Muscle of leg (tissue), 11 donors: ENCODE measurements around the gene SCAMP1. TPM values are rescaled to one million over a fixed set of nuclear protein-coding genes. Genes with fewer than 3 reads are reported as not detected.
"Not testable (repeated sequence)": the region's sequence is repeated elsewhere in the genome, so short reads cannot be mapped to it uniquely, and the experiment has no call there.

Source experiments
- DNase-seq: peaks from one replicate; pipeline ENCODE4 v3.0.0; 2013
- H3K27ac ChIP-seq: one replicate; pipeline ENCODE4 v1.5.1; 2013; ENCODE audit warnings: mild to moderate bottlenecking, low read length, control low read depth
- H3K27me3 ChIP-seq: one replicate; pipeline ENCODE4 v1.6.1; 2013; ENCODE audit warnings: low read length; ENCODE audit not compliant: control insufficient read depth, insufficient read depth
- H3K36me3 ChIP-seq: one replicate; pipeline ENCODE4 v1.6.1; 2013; ENCODE audit warnings: low read length; ENCODE audit not compliant: control insufficient read depth, insufficient read depth
- H3K4me1 ChIP-seq: one replicate; pipeline ENCODE4 v1.6.1; 2013; ENCODE audit warnings: low read length; ENCODE audit not compliant: control insufficient read depth, insufficient read depth
- H3K4me3 ChIP-seq: one replicate; pipeline ENCODE4 v1.5.1; 2013; ENCODE audit warnings: low read length, control low read depth
- H3K9me3 ChIP-seq: replicated peaks from 2 replicates; pipeline ENCODE4 v1.6.1; 2013; ENCODE audit warnings: low read depth, low read length; ENCODE audit not compliant: control insufficient read depth
- WGBS: methylation state at CpG from one replicate; pipeline ENCODE4 v1.1.5; 2013; ENCODE audit warnings: missing lambda C conversion rate; ENCODE audit not compliant: insufficient coverage; 5-methylcytosine and 5-hydroxymethylcytosine counted together
- polyA plus RNA-seq, 8 donors: library from polyadenylated mRNA; unstranded; fragments of 120-200 nt; gene quantifications; one replicate each; pipeline versions ENCODE4 v1.2.1 to v1.2.3, GENCODE V29; 2013; ENCODE audit warnings: inconsistent platforms in 1 of 8, low replicate concordance in 1 of 8; ENCODE audit not compliant: insufficient read length in 8 of 8, insufficient read depth in 1 of 8
- total RNA-seq: library from RNA; stranded (reverse); fragments of 120-200 nt; gene quantifications from one replicate; pipeline ENCODE4 v1.2.4, GENCODE V29; 2013

Gene SCAMP1
- total and polyA plus RNA-seq, 9 donors = 22.2 to 41.1 (median 30.1) TPM

- no CpG with 5 or more reads among the region's 1 CpG for WGBS
- H3K36me3 ChIP-seq = peaks cover 5% of the 10 kb centered on the region
Measured at GRCh38 chr5:78416677-78417425, 56.4 kb downstream of the SCAMP1 start.

GRCh38 chr5:78419396-78419795 is 59.0 kb downstream of the SCAMP1 start:
- Histone ChIP-seq H3K27ac (no peak overlapping the region), H3K36me3 (peaks cover 5% of the 10 kb centered on the region), H3K9me3 (no peaks in the 10 kb centered on the region), H3K4me3 (no peak overlapping the region), H3K27me3 (no peaks in the 10 kb centered on the region), H3K4me1 (no peaks in the 10 kb centered on the region)
- no CpG with 5 or more reads among the region's 3 CpGs for WGBS
- no peak for DNase-seq

More at GRCh38 chr5:78416677-78417425, 56.4 kb downstream of the SCAMP1 start:
- Histone ChIP-seq H3K27me3 (no peaks in the 10 kb centered on the region), H3K4me3 (no peak overlapping the region), H3K9me3 (no peaks in the 10 kb centered on the region), H3K4me1 (no peaks in the 10 kb centered on the region), H3K27ac (no peak overlapping the region)
- DNase-seq = no peak

GRCh38 chr5:78420548-78420947 is 60.1 kb downstream of the SCAMP1 start:
- Histone ChIP-seq H3K36me3 (peaks cover 5% of the 10 kb centered on the region), H3K9me3 (no peaks in the 10 kb centered on the region), H3K4me1 (no peaks in the 10 kb centered on the region), H3K27ac (no peak overlapping the region), H3K4me3 (no peak overlapping the region), H3K27me3 (no peaks in the 10 kb centered on the region)
- no peak for DNase-seq

DNA sequence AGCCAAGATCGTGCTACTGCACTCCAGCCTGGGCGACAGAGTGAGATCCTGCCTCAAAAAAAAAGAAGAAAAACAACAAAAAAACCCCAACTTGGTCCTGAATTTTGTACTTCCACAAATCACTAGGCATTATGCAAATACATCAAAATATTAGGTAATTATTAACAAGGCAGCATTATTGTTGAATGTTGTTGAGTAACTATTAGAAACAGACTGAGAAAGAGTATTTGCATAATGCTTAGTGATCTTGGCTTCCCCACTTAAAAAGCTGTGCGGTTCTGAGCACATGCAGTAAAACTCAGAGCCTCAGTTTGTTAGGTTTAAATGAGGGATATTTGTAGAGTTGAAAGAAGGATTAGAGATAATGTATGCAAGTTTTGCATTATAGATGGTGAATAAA is 64.2 kb downstream of the SCAMP1 start:
- Histone ChIP-seq H3K9me3 (no peaks in the 10 kb centered on the region), H3K36me3 (no peaks in the 10 kb centered on the region), H3K27me3 (no peaks in the 10 kb centered on the region), H3K4me1 (no peaks in the 10 kb centered on the region), H3K4me3 (no peak overlapping the region), H3K27ac (no peak overlapping the region)
- WGBS = 83% methylated on average over 1 of the region's 3 CpGs
- no peak for DNase-seq

- H3K4me3 ChIP-seq = no peak overlapping the region
- 64% methylated on average over 1 of the region's 2 CpGs for WGBS
- DNase-seq = no peak
- no peaks in the 10 kb centered on the region for H3K9me3 ChIP-seq
- H3K36me3 ChIP-seq = peaks cover 6% of the 10 kb centered on the region
- no peaks in the 10 kb centered on the region for H3K27me3 ChIP-seq
- H3K4me1 ChIP-seq = no peaks in the 10 kb centered on the region
- no peak overlapping the region for H3K27ac ChIP-seq
Measured at GRCh38 chr5:78429332-78429980, 69.0 kb downstream of the SCAMP1 start.

DNA sequence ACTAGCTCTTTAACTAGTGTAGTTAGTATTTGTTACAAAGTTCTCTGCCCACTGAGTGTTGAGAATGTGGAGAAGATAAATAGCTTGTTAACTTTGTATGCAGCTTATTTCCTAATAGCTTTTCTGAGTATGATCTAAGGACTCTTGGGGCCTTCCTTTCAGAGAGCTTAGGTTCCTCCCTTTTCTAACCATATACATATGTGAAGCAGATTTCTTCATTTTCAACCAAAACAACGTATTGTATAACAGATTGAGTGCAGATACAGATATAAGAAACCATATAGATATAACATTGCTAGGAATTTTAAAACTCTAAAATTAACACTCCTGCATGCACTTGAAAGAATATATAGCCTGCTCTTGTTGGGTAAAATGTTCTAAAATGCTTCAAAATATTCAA is 70.4 kb downstream of the SCAMP1 start:
- DNase-seq = no peak
- WGBS = no CpG with 5 or more reads among the region's 1 CpG
- H3K4me1 ChIP-seq = no peaks in the 10 kb centered on the region
- H3K4me3 ChIP-seq = no peak overlapping the region
- H3K27me3 ChIP-seq = no peaks in the 10 kb centered on the region
- no peaks in the 10 kb centered on the region for H3K9me3 ChIP-seq
- H3K27ac ChIP-seq = no peak overlapping the region
- peaks cover 6% of the 10 kb centered on the region for H3K36me3 ChIP-seq

- H3K4me3 ChIP-seq = no peak overlapping the region
- no peaks in the 10 kb centered on the region for H3K4me1 ChIP-seq
- DNase-seq = no peak
- H3K27ac ChIP-seq = no peak overlapping the region
- no peaks in the 10 kb centered on the region for H3K27me3 ChIP-seq
- peaks cover 6% of the 10 kb centered on the region for H3K36me3 ChIP-seq
- H3K9me3 ChIP-seq = no peaks in the 10 kb centered on the region
Measured at GRCh38 chr5:78433972-78434371, 73.6 kb downstream of the SCAMP1 start.

DNA sequence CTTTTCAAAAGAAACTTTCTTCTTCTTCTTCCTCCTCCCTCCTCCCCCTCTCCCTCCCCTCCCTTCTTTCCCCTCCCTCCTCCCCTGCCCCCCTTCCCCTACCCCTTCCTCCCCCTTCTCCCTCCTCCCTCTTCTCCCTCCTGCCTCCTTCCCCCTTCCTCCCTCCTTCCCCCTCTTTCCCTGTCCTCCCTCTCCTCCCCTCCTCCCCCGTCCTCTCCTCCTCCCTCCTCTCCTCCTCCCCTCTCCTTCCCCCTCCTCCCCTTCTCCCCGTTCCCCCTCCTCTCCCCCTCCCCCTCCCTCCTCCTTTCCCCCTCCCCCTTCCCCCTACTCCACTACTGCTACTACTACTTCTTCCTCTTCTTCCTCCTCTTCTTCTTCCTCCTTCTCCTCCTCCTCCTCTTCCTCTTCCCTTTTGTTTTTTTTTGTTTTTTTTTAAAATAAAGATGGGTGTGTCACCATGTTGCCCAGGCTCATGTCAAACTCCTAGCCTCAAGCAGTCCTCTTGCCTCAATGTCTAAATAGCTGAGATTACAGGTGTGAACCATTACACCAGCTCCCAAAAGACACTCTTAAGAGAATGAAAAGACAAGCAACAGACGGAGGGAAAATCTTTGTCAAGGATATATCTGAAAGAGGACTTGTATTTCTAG is 87.5 kb downstream of the SCAMP1 start:
- no CpG with 5 or more reads among the region's 3 CpGs for WGBS
- no peak overlapping the region for H3K4me3 ChIP-seq
- DNase-seq = no peak
- no peaks in the 10 kb centered on the region for H3K27me3 ChIP-seq
- H3K27ac ChIP-seq = no peak overlapping the region
- no peaks in the 10 kb centered on the region for H3K9me3 ChIP-seq
- H3K4me1 ChIP-seq = no peaks in the 10 kb centered on the region
- no peaks in the 10 kb centered on the region for H3K36me3 ChIP-seq

DNA sequence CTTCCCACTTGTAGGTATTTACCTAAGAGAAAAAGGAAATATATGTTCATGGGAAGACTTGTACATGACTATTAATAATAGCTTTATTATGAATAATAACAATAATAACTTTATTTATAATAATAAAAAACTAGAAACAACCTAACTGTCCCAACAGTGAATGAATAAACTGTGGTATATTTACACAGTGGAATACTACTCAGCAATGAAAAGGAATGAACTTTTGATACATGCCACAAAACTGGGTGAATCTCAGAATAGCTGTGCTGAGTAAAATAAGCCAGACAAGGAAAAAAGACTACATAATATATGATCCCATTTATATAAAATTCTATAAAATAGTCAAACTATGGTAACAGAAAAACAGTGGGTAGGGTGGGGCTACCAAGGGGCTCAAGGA is 88.7 kb downstream of the SCAMP1 start:
- DNase-seq = no peak
- Histone ChIP-seq H3K9me3 (no peaks in the 10 kb centered on the region), H3K4me3 (no peak overlapping the region), H3K27ac (no peak overlapping the region), H3K27me3 (no peaks in the 10 kb centered on the region), H3K36me3 (no peaks in the 10 kb centered on the region), H3K4me1 (no peaks in the 10 kb centered on the region)

- DNase-seq, H3K4me1 ChIP-seq, H3K27ac ChIP-seq, H3K36me3 ChIP-seq, H3K9me3 ChIP-seq, H3K27me3 ChIP-seq, H3K4me3 ChIP-seq: not testable (repeated sequence)
- no CpG with 5 or more reads among the region's 14 CpGs for WGBS
Measured at GRCh38 chr5:78457507-78457906, 97.1 kb downstream of the SCAMP1 start.
